ENCODE data around the gene ACAN.

ACAN gene

DNA sequence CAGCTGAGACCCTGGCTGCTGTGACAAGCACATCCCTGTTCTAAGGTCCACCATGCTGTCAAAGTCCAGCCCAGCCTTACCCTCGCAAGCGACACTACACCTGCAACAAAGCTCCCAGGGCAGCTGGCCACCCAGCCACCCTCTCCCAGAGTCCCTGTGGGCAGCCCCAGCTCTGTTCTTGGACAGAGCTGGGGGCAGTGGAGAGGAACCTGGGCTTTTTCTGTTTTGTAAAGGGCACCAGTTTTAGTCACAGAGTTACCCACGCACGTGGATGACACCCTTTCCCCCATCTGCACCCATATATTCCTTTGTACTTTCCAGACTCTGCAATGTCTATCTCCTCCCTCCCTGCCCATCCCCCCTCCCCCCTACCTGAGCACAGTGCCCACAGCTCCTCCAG, 38.9 kb downstream of the ACAN start:
- Histone ChIP-seq H3K14ac (ENCODE audit: low read length) (no peak overlapping the region), H3K23ac (ENCODE audit: low read length) (no peak overlapping the region), H4K12ac (ENCODE audit: low read depth, low read length) (no peak overlapping the region), H3K4me3 (ENCODE audit: low read depth, low read length) (no peak overlapping the region), H3K9me3 (ENCODE audit: insufficient read depth, low read depth, low read length) (no peaks in the 10 kb centered on the region), H3K9ac (ENCODE audit: low read length) (no peak overlapping the region), H4K8ac (ENCODE audit: low read depth, low read length) (no peak overlapping the region), H2AK5ac (ENCODE audit: low read length) (no peak overlapping the region), H3K36me3 (ENCODE audit: control insufficient read depth in 1 of 2, insufficient read depth in 2 of 2, low read length in 2 of 2) (peaks cover 14 to 27% of the 10 kb centered on the region in 2 experiments), H3K4me1 (ENCODE audit: control insufficient read depth in 1 of 2, insufficient read depth in 2 of 2, low read length in 2 of 2) (no peaks in the 10 kb centered on the region), H3K79me2 (ENCODE audit: control insufficient read depth, insufficient read depth, low read length, poor library complexity) (no peaks in the 10 kb centered on the region), H3K27ac (ENCODE audit: low read depth, low read length) (no peak overlapping the region), H3K4ac (ENCODE audit: low read depth, low read length) (no peak overlapping the region), H3K4me2 (ENCODE audit: low read length) (no peak overlapping the region), H3K18ac (ENCODE audit: low read length) (no peak overlapping the region), H3K27me3 (ENCODE audit: insufficient read depth, low read length) (no peaks in the 10 kb centered on the region), H2AFZ (ENCODE audit: insufficient read depth, low read length, poor library complexity) (no peak overlapping the region), H4K91ac (ENCODE audit: low read depth, low read length) (no peak overlapping the region), H2BK12ac (ENCODE audit: low read length) (no peak overlapping the region), H2BK120ac (ENCODE audit: insufficient read depth, low read length, poor library complexity) (no peak overlapping the region), H2BK5ac (ENCODE audit: low read depth, low read length, poor library complexity) (no peak overlapping the region), H3K79me1 (ENCODE audit: low read length) (no peaks in the 10 kb centered on the region)
- WGBS (ENCODE audit: extremely low coverage, insufficient coverage, insufficient read length), result no CpG with 5 or more reads among the region's 4 CpGs
- DNase-seq, result no peak

DNA sequence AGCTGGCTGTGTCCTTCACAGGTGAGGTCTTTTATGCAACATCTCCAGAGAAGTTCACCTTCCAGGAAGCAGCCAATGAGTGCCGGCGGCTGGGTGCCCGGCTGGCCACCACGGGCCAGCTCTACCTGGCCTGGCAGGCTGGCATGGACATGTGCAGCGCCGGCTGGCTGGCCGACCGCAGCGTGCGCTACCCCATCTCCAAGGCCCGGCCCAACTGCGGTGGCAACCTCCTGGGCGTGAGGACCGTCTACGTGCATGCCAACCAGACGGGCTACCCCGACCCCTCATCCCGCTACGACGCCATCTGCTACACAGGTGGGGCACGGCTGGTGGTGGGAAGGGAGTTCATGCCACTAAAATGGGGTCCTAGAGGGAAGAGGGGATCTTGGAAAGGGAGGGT, 40.1 kb downstream of the ACAN start:
- no peak overlapping the region for H4K8ac ChIP-seq (ENCODE audit: low read depth, low read length)
- no peak for DNase-seq
- no peak overlapping the region for H3K27ac ChIP-seq (ENCODE audit: low read depth, low read length)
- no peak overlapping the region for H2BK120ac ChIP-seq (ENCODE audit: insufficient read depth, low read length, poor library complexity)
- no peak overlapping the region for H3K4ac ChIP-seq (ENCODE audit: low read depth, low read length)
- no peak overlapping the region for H3K9ac ChIP-seq (ENCODE audit: low read length)
- H3K79me2 ChIP-seq (ENCODE audit: control insufficient read depth, insufficient read depth, low read length, poor library complexity), result no peaks in the 10 kb centered on the region
- no peak overlapping the region for H2AFZ ChIP-seq (ENCODE audit: insufficient read depth, low read length, poor library complexity)
- H2BK5ac ChIP-seq (ENCODE audit: low read depth, low read length, poor library complexity), result no peak overlapping the region
- WGBS (ENCODE audit: extremely low coverage, insufficient coverage, insufficient read length), result no CpG with 5 or more reads among the region's 21 CpGs
- H3K27me3 ChIP-seq (ENCODE audit: insufficient read depth, low read length), result no peaks in the 10 kb centered on the region
- no peaks in the 10 kb centered on the region for H3K4me1 ChIP-seq (ENCODE audit: control insufficient read depth in 1 of 2, insufficient read depth in 2 of 2, low read length in 2 of 2)
- H3K9me3 ChIP-seq (ENCODE audit: insufficient read depth, low read depth, low read length), result no peaks in the 10 kb centered on the region
- no peak overlapping the region for H3K4me2 ChIP-seq (ENCODE audit: low read length)
- H3K18ac ChIP-seq (ENCODE audit: low read length), result no peak overlapping the region
- H3K4me3 ChIP-seq (ENCODE audit: low read depth, low read length), result no peak overlapping the region
- H3K36me3 ChIP-seq (ENCODE audit: control insufficient read depth in 1 of 2, insufficient read depth in 2 of 2, low read length in 2 of 2), result peaks cover 16 to 32% of the 10 kb centered on the region in 2 experiments
- no peak overlapping the region for H3K14ac ChIP-seq (ENCODE audit: low read length)
- H3K79me1 ChIP-seq (ENCODE audit: low read length), result no peaks in the 10 kb centered on the region
- no peak overlapping the region for H2BK12ac ChIP-seq (ENCODE audit: low read length)
- H2AK5ac ChIP-seq (ENCODE audit: low read length), result no peak overlapping the region
- H4K91ac ChIP-seq (ENCODE audit: low read depth, low read length), result no peak overlapping the region
- no peak overlapping the region for H4K12ac ChIP-seq (ENCODE audit: low read depth, low read length)
- no peak overlapping the region for H3K23ac ChIP-seq (ENCODE audit: low read length)

DNA sequence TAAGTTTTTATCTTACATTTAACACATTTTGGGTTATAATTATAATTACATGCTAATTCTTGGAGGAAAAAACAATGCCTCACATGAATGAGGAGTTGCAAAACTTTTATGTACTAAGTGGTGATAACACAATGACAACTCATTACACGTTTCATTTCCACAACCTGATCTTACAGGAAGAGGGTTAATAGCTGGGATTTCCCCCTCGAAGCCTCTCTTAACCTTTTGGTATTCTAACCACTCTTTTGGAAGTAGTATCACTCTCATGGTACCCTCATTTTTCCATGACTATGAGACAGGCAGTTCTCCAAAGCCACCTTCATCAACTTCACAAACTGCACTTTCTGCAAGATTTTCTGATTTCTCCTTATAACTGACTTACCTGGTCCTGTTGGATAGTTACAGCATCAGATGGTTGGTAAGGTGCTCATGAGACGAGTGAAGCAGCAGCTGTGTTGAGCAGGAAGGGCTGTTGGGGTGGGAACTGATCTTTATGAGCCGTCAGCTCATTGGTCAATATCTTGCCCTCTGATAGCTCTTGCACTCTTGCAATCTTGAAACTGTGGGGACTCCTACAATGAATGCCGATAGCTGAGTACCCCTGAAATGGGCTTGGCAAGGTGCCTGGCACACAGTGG, 41.6 kb downstream of the ACAN start:
- Histone ChIP-seq H3K18ac (ENCODE audit: low read length) (no peak overlapping the region), H3K9me3 (ENCODE audit: insufficient read depth, low read depth, low read length) (peaks cover 2% of the 10 kb centered on the region), H3K27ac (ENCODE audit: low read depth, low read length) (no peak overlapping the region), H3K23ac (ENCODE audit: low read length) (no peak overlapping the region), H2BK120ac (ENCODE audit: insufficient read depth, low read length, poor library complexity) (no peak overlapping the region), H3K4me2 (ENCODE audit: low read length) (no peak overlapping the region), H2AK5ac (ENCODE audit: low read length) (no peak overlapping the region), H3K4ac (ENCODE audit: low read depth, low read length) (no peak overlapping the region), H3K4me3 (ENCODE audit: low read depth, low read length) (no peak overlapping the region), H2BK12ac (ENCODE audit: low read length) (no peak overlapping the region), H4K8ac (ENCODE audit: low read depth, low read length) (no peak overlapping the region), H3K27me3 (ENCODE audit: insufficient read depth, low read length) (no peaks in the 10 kb centered on the region), H2AFZ (ENCODE audit: insufficient read depth, low read length, poor library complexity) (no peak overlapping the region), H4K12ac (ENCODE audit: low read depth, low read length) (no peak overlapping the region), H3K79me1 (ENCODE audit: low read length) (no peaks in the 10 kb centered on the region), H3K79me2 (ENCODE audit: control insufficient read depth, insufficient read depth, low read length, poor library complexity) (no peaks in the 10 kb centered on the region), H3K36me3 (ENCODE audit: control insufficient read depth in 1 of 2, insufficient read depth in 2 of 2, low read length in 2 of 2) (peaks cover 16 to 23% of the 10 kb centered on the region in 2 experiments), H4K91ac (ENCODE audit: low read depth, low read length) (no peak overlapping the region), H3K14ac (ENCODE audit: low read length) (no peak overlapping the region), H3K4me1 (ENCODE audit: control insufficient read depth in 1 of 2, insufficient read depth in 2 of 2, low read length in 2 of 2) (peaks cover 0 to 2% of the 10 kb centered on the region in 2 experiments), H2BK5ac (ENCODE audit: low read depth, low read length, poor library complexity) (no peak overlapping the region), H3K9ac (ENCODE audit: low read length) (no peak overlapping the region)
- WGBS (ENCODE audit: extremely low coverage, insufficient coverage, insufficient read length), result no CpG with 5 or more reads among the region's 5 CpGs
- no peak for DNase-seq

DNA sequence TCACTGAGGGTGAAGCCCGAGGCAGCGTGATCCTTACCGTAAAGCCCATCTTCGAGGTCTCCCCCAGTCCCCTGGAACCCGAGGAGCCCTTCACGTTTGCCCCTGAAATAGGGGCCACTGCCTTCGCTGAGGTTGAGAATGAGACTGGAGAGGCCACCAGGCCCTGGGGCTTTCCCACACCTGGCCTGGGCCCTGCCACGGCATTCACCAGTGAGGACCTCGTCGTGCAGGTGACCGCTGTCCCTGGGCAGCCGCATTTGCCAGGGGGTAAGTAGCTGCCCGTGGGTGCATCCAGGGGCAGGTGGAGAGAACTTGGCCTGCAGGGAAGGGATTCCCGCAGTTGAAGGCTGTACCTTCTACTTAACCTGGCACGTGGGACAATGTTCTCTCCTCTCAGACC, 42.4 kb downstream of the ACAN start:
- Histone ChIP-seq H3K18ac (ENCODE audit: low read length) (no peak overlapping the region), H3K14ac (ENCODE audit: low read length) (no peak overlapping the region), H3K27me3 (ENCODE audit: insufficient read depth, low read length) (no peaks in the 10 kb centered on the region), H3K79me2 (ENCODE audit: control insufficient read depth, insufficient read depth, low read length, poor library complexity) (no peaks in the 10 kb centered on the region), H3K9ac (ENCODE audit: low read length) (no peak overlapping the region), H3K9me3 (ENCODE audit: insufficient read depth, low read depth, low read length) (peaks cover 2% of the 10 kb centered on the region), H2BK120ac (ENCODE audit: insufficient read depth, low read length, poor library complexity) (no peak overlapping the region), H3K4me2 (ENCODE audit: low read length) (no peak overlapping the region), H3K4me1 (ENCODE audit: control insufficient read depth in 1 of 2, insufficient read depth in 2 of 2, low read length in 2 of 2) (peaks cover 0 to 2% of the 10 kb centered on the region in 2 experiments), H2AK5ac (ENCODE audit: low read length) (no peak overlapping the region), H3K36me3 (ENCODE audit: control insufficient read depth in 1 of 2, insufficient read depth in 2 of 2, low read length in 2 of 2) (peaks cover 13 to 19% of the 10 kb centered on the region in 2 experiments), H3K27ac (ENCODE audit: low read depth, low read length) (no peak overlapping the region), H2AFZ (ENCODE audit: insufficient read depth, low read length, poor library complexity) (no peak overlapping the region), H3K4me3 (ENCODE audit: low read depth, low read length) (no peak overlapping the region), H3K79me1 (ENCODE audit: low read length) (no peaks in the 10 kb centered on the region), H3K23ac (ENCODE audit: low read length) (no peak overlapping the region), H3K4ac (ENCODE audit: low read depth, low read length) (no peak overlapping the region), H4K91ac (ENCODE audit: low read depth, low read length) (no peak overlapping the region), H2BK5ac (ENCODE audit: low read depth, low read length, poor library complexity) (no peak overlapping the region), H4K12ac (ENCODE audit: low read depth, low read length) (no peak overlapping the region), H2BK12ac (ENCODE audit: low read length) (no peak overlapping the region), H4K8ac (ENCODE audit: low read depth, low read length) (no peak overlapping the region)
- WGBS (ENCODE audit: extremely low coverage, insufficient coverage, insufficient read length), result no CpG with 5 or more reads among the region's 15 CpGs
- DNase-seq, result no peak

Measured in trophoblast cell (in vitro differentiated cells and primary cell).